HL-60/S4 (cell line): ENCODE results near the gene RNF180.
"Not testable (repeated sequence)": the region's sequence is repeated elsewhere in the genome, so short reads cannot be mapped to it uniquely, and the experiment has no call there.

Experiments used
- in situ Hi-C: fragments of 300-500 bp; cut with MboI; formaldehyde crosslinking; loops from 2 replicates; pipeline ENCODE4 v1.14.3; 2022; ENCODE audit warnings: low sequenced_read_pairs

The RNF180 gene

DNA sequence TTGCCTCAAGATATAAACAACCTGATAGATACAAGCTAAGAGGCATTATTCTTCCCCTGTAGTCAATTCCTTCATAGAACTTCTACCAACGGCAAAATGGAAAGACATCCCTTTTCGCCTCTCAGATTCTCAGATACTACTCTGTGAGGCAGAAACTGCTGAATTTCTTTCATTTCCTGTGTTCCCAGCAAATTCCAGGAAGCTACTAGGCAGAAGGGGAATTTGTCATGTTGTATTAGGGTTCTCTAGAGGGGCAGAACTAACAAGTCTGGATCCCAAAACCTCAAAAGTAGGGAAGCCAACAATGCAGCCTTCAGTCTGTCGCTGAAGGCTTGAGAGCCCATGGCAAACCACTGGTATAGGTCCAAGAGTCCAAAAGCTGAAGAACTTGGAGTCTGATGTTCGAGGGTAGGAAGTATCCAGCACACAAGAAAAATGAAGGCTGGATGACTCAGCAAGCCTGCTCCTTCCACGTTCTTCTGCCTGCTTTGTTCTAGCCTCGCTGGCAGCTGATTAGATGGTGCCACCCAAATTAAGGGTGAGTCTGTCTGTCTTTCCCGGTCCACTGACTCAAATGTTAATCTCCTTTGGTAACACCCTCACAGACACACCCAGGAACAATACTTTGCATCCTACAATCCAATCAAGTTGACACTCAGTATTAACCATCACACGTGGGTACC, 15.2 kb downstream of the RNF180 start:
- in situ Hi-C loops = no loop called here

DNA sequence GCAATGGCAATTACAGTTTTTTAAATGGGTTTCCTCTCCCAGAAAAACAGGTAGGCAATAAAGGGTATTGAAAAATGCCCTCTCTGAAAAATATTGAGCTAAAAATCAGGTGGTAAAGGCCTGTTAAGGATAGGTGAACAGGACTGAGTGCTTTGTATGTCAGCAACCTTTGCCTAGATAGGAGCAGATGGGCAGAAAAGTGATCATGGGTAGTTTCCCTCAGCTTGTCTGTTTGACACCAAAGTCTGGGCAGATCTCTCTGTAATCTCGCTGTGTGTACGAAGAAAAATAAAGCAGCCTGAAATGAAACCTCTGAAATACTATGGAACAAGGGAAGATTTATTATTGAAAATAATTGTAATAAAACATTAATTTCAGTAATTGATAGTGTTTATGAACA, 15.8 kb downstream of the RNF180 start:
- in situ Hi-C loops = no loop called here

DNA sequence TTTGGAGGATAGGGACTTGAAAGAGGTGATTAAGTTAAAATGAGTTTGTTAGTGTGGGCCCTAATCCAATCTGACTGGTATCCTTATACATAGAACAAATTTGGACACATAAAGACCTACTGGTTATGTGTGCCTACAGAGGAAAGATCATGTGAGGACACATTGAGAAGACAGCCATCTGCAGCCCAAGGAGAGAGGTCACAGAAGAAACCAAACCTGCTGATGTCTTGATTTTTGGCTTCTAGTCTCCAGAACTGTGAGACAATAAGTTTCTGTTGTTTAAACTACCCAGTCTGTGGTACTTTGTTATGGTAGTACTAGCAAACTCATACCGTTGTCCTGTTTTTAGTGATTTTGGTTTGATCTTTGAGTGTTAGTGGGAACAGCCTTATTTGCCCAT, 18.3 kb downstream of the RNF180 start:
- in situ Hi-C loops = no loop called here

DNA sequence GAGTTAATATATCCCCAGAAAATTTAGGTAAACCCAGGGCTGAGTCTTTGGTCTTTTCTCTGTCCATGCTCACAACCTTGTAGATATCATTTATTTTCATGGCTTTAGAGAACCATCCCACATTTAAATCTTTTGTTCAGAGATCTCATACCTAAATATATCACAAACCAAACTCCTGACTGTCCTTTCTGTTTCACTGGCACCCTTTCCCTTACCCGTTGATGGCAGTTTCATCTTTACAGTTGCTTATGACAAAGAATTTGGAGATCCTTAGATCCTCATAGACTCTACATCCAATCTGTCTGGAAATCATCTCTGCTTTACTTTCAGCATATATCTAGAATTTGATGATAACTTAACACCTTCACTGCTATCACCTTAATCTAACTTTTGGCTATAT, 19.2 kb downstream of the RNF180 start:
- in situ Hi-C loops = no loop called here

DNA sequence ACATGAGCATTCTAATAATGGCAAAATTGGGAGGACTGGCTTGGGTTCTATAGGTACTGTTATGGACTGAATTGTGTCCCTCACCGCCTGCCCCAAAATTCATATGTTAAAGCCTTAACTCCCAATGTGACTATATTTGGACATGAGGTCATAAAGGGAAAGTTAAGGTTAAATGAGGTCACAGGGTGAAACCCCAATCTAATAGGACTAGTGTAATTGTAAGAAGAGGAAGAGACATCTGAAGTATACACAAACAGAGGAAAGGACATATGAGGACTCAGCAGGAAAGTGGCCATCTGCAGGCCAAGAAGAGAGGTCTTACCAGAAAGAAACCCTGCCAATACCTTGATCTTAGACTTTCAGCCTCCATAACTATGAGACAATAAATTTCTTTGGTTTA, 23.1 kb downstream of the RNF180 start:
- in situ Hi-C loops = no loop called here

DNA sequence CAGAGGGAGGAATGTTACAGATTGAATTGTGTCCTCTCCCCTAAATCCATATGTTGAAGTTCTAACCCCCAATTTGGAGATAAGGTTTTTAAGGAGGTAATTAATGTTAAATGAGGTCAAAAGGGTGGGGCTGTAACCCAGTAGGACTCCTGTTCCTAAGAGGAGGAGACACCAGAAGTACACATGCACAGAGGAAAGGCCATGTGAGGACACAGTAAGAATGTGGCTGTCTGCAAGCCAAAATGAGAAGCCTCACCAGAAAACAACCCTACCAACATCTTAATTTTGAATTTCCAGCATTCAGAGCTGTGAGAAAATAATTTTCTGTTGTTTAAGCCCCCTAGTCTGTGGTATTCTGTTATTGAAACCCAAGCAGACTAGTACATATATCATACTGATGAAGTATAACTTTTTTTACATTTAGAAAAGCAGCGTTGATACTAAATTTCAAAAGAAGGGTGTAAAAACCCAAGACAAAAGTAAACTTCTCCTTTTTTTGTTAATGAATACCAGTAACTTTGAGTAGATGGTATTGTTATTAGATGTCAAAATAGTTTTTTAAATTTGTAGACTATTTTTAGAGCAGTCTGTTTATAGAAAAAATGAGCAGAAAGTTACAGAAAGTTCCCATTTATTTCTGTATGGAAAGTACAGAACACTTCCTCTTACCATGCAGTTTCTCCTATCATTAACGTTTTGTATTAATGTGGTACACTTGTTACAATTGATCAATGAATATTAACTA, 25.1 kb downstream of the RNF180 start:
- in situ Hi-C loops = no loop called here

DNA sequence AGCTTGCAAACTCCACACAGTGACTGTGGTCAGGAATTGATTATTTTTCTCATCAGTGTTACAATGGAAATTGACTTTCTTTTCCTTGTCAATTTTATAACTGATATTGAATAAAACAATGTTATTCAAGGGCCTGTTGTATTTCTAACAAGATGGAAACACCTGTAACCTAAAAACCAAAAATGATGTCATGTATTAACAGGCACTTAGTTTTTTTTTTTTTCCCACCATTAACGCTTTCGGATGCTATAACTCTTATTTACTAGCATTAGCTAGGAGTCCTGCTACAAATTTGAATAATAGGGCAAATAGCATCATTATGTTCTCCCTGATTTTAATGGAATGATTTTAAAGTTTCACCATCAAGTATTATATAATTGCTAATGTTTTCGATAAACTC, 30.3 kb downstream of the RNF180 start:
- in situ Hi-C loops = no loop called here

DNA sequence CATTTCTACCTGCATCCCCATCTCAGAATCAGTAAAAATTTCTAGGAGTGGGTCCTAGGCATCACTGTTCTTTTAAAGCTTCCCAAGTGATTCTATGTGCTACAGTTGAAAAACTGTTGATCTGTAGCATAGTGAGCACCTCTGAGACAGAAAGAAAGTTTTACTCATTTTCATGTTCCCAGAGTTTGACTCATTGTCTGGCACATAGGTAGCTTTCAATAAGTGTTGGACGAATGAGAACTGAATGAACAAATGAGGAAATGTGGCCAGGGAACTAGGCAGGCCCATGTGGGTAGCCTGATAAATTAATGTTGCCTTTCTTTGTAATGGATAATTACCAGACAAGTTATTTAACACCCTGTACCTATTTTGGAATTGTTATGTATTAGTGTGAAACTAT, 33.8 kb downstream of the RNF180 start:
- in situ Hi-C loops = no loop called here

DNA sequence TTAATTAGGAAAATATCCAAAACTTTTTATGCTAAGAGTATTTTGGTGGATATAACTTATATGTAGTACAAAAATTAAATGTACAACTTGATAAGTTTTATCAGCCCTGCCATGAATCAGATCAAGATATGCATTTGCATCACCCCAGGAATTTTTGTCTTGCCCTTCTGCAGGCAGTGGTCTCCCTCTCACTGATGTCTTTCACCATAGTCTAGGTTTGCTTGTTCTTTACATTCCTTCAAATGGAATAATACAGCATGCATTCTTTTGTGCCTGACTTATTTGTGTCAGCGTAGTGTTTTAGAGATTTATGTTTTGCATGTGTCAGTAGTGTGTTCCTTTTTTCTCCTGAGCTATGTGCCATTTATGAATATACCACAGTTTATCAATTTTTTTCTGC, 36.4 kb downstream of the RNF180 start:
- in situ Hi-C loops = no loop called here

DNA sequence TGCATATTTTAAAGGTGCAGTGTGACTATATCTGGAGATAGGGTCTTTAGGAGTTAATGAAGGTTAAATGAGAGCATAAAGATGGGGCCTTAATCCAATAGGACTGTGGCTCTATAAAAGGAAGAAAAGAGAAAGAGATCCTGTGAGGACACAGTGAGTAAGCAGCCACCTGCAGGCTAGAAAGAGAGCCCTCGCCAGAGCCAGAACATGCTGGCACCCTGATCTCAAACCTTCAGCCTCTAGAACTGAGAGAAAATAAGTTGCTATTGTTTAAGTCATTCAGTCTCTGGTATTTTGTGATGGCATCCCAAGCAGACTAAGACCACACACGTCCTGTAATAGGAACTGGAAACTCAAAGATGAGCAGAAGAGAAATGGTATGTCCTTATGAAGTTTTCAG, 41.0 kb downstream of the RNF180 start:
- in situ Hi-C loops = no loop called here

DNA sequence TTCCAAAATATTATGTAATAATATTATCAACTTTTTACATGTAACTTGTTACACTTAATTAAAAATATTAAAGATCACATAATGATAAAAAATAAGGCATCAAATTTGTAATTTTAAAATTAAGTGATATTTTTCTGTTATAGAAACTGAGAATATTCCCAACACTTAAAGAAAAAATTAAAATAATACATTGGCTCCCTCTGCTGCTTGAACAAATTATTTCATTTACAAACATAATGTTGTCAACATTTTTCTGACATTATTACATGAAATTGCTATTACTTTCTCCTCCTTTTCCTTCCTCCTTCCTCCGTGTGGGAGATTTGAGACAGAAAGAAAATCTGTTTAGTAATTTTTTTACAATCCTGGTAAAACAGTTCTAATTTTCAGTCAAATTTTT, 42.3 kb downstream of the RNF180 start:
- in situ Hi-C loops = no loop called here

DNA sequence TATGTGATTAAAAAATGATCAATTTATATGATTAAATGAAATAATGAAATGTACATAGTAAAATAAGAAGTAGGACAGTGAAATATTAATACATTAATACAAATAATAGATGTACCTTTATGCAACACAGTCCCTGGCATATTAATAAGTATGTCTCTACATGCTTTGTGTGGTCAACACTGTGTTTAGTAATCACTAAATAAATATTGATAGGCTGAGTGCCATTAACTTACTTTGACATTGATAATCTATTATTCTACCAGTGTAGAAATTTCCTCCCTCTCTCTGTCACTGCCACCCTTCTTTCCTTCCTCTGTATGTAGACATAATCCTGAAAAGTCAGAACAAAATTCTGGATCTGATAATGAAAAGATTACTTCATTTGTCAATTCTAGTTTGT, 43.7 kb downstream of the RNF180 start:
- in situ Hi-C loops = no loop called here

DNA sequence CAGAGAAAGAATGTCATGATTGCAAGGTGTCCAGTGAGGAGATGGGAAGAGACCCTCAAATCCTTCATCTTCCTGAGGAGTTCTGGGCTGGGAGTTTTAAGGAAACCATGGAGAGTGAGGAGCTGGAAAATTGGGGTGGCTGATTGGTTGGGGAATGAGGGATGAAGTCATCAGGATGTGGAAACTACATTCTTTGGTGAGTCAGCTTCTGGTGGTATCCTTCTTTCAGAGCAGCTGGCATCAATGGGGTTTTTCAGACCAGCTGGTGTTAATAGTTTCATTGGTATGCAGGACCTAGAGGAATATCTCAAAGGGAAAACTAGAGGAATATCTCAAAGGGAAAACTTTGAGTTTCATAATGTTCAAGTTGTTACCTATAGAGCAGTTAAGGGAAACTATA, 45.2 kb downstream of the RNF180 start:
- in situ Hi-C loops = no loop called here

DNA sequence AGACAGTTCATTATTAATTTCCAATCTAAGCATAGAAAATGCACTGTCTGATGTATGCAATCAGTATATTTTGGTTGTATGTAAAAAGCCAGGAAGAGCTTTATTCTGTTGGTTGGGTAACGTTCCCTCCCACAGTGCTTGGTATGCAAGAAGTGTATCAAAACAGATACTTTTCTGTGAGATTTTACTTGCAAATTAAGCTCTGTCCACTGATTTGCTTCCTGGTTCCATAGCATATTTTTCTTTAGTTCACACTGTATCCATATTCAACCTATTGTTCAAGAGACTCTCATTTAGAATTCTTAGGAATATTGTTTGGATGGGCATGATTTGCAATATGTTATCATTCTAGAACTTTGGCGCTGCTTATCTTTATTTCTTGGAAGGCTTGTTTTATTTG, 47.4 kb downstream of the RNF180 start:
- in situ Hi-C loops = no loop called here

DNA sequence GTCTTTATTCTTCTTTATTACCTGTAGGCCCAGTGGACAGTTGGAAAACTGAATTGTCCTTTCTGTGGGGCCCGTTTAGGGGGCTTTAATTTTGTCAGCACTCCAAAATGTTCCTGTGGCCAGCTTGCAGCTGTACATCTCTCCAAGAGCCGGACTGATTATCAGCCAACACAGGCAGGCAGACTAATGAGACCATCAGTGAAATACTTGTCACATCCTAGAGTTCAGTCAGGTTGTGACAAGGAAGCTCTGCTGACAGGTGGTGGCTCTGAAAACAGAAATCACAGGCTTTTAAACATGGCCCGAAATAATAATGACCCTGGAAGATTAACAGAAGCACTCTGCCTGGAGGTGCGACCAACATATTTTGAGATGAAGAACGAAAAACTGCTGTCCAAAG, 47.9 kb downstream of the RNF180 start:
- in situ Hi-C loops = no loop called here

DNA sequence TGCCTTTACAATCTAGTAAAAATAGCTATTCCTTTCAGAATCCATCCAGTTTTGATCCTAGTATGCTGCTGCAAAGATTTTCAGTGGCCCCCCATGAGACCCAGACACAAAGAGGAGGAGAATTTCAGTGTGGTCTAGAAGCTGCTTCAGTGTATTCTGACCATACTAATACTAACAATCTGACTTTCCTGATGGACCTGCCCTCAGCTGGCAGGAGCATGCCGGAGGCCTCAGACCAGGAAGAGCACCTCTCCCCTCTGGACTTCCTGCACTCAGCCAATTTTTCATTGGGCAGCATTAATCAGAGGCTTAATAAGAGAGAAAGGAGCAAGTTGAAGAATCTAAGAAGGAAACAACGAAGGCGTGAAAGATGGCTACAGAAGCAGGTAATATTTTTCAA, 48.5 kb downstream of the RNF180 start:
- in situ Hi-C loops = no loop called here

DNA sequence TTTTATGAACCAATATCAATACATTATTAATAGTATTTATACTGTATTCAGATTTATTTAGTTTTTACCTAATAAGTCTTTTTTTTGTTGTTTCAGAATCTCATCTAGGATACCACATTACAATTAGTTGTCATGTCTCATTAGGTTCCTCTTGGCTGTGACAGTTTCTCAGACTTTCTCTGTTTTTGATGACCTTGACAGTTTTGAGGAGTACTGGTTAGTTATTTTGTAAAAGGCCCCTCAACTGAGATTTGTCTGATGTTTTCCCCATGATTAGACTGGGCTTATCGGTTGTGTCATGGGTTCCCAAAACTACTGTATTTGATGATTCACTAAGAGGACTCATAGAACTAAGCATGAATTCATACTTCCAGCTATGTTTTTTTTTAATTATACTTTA, 56.3 kb downstream of the RNF180 start:
- in situ Hi-C loops = no loop called here

DNA sequence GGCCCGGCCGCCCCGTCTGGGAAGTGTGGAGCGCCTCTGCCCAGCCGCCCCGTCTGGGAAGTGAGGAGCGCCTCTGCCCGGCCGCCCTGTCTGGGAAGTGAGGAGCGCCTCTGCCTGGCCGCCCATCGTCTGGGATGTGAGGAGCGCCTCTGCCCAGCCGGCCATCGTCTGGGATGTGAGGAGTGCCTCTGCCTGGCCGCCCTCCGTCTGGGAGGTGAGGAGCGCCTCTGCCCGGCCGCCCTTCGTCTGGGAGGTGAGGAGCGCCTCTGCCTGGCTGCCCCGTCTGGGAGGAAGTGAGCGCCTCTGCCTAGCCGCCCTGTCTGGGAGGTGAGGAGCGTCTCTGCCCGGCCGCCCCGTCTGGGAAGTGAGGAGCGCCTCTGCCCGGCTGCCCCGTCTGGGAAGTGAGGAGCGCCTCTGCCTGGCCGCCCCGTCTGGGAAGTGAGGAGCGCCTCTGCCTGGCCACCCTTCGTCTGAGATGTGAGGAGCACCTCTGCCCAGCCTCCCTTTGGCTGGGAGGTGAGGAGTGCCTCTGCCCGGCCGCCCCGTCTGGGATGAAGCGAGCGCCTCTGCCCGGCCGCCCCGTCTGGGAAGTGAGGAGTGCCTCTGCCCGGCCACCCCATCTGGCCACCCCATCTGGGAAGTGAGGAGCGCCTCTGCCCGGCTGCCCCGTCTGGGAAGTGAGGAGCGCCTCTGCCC, 59.8 kb downstream of the RNF180 start:
- in situ Hi-C loops = not testable (repeated sequence)

DNA sequence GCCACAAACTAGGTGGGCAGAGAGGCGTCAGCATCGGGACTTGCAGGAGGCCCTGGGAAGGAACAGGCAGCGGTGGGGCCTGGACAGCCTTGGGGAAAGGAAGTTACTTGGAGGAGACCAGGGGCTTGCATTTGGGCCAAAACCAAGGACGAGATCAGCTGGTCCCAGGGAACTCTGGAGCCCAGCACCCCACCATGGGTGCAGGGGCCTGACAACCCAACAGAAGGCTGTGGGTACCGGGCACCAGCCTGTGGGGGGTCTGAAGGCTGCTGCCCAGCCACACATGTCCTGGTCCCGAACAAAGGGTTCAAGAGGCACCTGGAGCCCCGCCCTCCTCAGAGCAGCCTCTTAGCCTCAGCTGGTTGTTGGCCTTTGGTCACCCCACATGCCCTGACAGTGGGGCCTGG, 61.5 kb downstream of the RNF180 start:
- in situ Hi-C loops = not testable (repeated sequence)

DNA sequence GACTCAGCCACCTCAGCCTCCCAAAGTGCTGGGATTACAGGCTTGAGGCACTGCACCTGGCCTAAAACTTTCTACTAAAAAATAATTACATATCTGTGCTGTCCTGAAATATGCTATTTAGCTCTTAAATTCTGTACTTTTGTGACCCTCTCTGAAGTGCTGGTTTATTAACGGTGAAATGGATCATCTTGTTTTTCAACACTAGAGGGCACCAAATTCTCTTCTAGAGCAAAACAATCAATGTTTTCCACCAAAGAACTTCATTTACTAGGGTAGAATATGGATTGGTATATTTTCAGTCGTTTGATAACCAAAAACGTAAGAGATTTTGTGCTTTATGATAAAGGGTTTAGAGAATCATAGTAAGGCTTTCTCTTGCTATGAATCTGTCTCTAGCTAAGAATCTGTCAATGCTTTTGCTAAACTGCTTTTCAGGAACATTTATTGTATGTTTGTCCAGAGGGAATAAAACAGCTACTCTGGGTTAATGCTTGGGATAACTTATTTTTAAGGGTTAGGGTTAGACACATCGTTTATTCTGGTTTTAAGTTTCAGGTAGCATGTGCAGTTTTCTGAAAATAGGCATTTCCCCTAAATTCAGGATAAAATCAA, 63.6 kb downstream of the RNF180 start:
- in situ Hi-C loops = no loop called here

DNA sequence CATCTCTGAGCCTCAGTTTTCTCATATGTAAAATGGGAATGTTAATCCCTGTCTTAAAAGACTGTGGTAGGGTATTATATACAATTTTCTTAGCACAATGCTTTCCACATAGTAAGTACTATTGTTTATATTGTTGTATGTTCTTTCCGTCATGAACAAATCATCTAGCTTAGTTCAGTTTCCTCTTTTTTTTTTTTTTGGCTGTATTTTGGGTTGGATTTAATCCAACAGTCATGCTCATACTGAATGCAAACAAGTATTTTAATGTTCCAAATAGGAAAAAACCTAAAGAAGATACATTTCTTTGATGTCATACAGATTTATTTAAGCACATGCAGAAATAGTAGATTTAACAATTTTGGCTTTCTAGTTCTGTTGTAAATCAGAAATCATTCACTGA, 95.1 kb downstream of the RNF180 start:
- in situ Hi-C loops = no loop called here

DNA sequence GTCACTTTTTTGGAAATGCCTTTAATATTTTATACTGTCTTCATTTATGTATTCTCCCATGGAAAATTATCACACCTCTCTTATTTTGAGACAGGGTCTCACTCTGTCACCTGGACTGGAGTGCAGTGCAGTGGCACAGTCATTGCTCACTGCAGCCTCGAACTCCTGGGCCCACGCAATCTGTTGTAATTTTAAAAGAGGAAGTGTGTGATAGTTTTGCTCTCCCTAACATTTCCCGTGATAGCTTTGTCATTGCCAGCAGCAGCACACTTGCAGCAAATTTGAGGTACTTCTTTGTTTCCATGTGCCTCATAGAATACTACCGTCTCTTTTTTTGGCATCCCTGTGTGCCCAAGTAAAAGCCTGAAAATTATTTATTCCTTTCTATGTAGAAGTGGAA, 103.5 kb downstream of the RNF180 start:
- in situ Hi-C loops = no loop called here
